GM21786 (cell line): ENCODE measurements around the gene BAX.
A peak's percentile ranks its signal among the peaks of the same experiment; 100 is the strongest.
"Not testable (repeated sequence)": the region's sequence is repeated elsewhere in the genome, so short reads cannot be mapped to it uniquely, and the experiment has no call there.

Experiments used
- ATAC-seq: cut with Tn5 transposase; IDR thresholded peaks from one replicate; pipeline ENCODE4 v1.9.1; 2021; ENCODE audit not compliant: unreplicated experiment

The BAX gene

GRCh38 chr19:48954595-48955307 is at the start of gene BAX:
Gene BAX (plus strand): TSS chr19:48954875. CDS start chr19:48954929, 54 bp downstream.
- peak; percentile 79 for ATAC-seq

GRCh38 chr19:48905664-48906063 is 49.0 kb upstream of the BAX start:
- ATAC-seq, result no peak

- ATAC-seq, result no peak
Observed at GRCh38 chr19:48906324-48906723, 48.4 kb upstream of the BAX start.

DNA sequence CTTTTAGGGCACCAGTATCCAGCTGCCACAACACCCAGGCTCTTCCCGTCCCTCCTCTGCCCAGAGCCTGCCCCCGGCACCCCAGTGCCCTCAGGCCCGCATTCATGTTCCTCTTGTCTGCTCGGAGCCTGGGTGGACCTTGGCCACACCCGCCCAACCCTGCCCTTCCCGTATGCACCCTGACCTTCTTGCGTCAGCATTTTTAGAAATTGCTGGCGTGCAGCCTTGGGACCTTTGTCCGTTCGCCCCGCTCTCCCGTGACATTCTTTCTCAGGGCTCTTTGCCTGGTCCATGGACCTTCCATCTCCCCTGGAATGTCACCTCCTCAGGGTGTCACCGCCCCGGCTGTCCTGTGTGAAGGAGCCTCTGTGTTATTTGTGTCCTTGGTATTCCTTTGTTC is 47.0 kb upstream of the BAX start:
- ATAC-seq, result no peak

DNA sequence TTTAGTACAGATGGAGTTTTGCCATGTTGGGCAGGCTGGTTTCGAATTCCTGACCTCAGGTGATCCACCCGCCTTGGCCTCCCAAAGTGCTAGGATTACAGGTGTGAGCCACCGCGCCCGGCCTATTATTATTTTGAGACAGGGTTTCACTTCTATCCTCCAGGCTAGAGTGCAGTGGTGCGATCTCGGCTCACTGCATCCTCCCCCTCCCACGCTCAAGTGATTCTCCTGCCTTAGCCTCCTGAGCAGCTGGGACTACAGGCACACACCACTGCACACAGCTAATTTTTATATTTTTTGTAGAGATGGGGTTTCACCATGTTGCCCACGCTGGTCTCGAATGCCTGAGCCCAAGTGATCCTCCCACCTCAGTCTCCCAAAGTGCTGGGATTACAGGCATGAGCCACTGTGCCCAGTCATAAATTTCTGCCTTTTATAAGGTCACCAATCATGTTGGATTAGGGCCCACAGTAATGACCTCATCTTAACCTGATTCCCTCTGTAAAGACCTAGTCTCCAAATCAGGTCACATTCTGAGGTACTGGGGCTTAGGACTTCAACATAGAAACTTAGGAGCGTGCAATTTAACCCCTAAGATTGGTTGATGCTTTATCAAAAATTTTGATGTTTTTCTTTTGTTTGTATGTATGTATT is 45.1 kb upstream of the BAX start:
- ATAC-seq, result not testable (repeated sequence)

DNA sequence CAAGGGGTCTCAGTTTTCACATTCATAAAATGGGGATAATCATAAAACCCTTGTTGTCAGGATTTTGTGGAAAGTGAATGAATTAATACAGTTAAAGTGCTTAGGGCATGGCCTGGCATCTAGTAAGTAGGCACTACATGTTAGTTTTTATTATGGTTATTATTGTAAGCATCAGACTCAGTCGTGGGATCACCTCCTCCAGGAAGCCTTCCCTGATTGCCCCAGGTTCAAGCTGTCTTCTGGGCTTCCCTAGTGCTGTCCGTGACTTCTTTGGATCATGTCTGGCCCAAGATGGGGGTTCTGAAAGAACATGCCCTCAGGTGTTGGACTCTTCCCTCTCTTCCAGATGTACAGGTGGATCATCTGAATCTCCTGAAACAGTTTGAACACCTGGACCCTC is 43.9 kb upstream of the BAX start:
- ATAC-seq, result no peak

- no peak for ATAC-seq
Observed at GRCh38 chr19:48913114-48913889, 41.4 kb upstream of the BAX start.

DNA sequence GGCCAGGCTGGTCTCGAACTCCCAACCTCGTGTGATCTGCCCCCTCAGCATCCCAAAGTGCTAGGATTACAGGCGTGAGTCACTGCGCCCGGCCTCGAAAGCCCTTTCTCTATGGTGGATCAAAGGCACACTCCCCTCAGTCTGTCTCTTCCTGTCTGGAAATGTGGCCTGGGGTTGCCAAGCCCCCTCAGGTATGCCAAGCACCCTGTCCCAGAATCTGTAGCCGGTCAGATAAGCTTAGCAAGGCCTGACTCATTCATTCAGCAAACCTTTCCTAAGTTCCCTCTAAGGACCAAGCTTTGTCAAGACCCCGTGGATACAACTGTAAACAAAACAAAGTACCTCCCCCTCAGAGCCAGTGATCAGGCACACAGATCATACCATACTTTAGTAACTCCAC is 40.5 kb upstream of the BAX start:
- no peak for ATAC-seq

DNA sequence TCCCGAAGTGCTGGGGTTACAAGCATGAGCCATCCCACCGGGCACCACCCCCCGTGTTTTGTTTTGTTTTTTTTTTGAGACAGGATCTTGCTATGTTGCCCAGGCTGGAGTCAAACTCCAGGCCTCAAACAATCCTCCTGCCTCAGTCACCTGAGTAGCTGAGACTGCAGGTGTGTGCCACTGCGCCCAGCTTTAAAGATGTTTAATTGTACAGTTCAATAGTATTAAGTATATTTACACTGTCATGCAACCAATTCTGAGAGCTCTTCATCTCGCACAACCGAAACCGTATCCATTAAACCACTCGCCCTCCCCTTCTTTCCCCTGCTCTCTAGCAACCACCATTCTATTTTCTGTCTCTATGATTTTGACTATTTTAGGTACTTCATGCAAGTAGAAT is 38.9 kb upstream of the BAX start:
- no peak for ATAC-seq

DNA sequence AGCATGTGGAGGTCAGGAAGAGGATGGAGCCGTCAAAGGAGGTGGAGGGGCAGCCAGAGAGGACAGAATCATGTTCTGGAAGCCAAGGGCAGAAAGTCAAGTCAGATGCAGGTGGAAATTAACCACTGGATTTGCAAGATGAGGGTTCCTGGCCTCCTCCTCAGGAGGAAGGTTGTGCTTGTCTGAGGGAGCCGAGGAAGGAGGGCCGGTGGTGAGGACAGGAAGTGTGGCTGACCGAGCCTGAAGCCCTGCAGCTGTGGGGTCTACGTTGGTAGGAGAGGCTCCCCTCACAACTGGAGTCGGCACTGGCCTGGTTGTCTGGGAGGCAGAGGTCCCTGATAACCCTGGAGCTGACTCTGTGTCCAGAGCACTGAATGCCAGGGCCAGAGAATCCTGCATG is 36.6 kb upstream of the BAX start:
- ATAC-seq, result no peak

- ATAC-seq, result no peak
Observed at GRCh38 chr19:48918801-48919247, 35.9 kb upstream of the BAX start.

- not testable (repeated sequence) for ATAC-seq
Observed at GRCh38 chr19:48919271-48919670, 35.4 kb upstream of the BAX start.

DNA sequence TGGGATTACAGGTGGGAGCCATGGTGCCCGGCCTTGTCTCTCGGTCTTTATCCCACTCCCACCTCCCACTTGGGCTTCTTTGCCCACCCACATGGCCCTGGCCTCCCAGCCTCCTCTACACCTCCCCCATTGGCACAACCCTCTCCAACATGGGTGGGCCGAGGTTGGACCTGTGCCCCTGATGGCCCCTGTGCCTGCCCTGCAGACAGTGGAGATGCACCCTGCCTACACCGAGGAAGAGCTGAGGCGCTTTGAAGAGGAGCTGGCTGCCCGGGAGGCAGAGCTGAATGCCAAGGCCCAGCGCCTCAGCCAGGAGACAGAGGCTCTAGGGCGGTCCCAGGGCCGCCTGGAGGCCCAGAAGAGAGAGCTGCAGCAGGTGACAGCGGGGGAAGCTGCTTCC is 33.7 kb upstream of the BAX start:
- ATAC-seq, result no peak

DNA sequence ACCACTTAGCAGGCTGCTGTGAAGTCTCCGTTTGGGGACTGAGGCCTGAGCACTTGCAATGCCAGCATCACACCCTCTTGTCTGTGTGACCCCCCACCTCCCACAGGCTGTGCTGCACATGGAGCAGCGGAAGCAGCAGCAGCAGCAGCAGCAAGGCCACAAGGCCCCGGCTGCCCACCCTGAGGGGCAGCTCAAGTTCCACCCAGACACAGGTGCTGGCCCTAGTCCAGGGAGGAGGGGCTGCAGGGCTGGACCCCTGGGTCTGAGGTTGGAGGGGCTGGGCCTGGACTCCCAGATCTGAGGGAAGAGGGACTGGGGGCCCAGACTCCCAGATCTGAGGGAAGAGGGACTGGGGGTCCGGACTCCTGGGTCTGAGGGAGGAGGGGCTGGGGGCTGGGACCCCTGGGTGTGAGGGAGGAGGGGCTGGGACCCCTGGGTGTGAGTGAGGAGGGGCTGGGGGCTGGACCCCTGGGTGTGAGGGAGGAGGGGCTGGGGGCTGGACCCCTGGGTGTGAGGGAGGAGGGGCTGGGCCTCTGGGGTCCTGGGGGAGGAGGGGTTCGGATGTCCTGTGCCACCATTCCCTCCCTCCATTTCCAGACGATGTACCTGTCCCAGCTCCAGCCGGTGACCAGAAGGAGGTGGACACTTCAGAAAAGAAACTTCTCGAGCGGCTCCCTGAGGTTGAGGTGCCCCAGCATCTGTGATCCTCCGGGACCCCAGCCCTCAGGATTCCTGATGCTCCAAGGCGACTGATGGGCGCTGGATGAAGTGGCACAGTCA is 32.8 kb upstream of the BAX start:
- no peak for ATAC-seq

DNA sequence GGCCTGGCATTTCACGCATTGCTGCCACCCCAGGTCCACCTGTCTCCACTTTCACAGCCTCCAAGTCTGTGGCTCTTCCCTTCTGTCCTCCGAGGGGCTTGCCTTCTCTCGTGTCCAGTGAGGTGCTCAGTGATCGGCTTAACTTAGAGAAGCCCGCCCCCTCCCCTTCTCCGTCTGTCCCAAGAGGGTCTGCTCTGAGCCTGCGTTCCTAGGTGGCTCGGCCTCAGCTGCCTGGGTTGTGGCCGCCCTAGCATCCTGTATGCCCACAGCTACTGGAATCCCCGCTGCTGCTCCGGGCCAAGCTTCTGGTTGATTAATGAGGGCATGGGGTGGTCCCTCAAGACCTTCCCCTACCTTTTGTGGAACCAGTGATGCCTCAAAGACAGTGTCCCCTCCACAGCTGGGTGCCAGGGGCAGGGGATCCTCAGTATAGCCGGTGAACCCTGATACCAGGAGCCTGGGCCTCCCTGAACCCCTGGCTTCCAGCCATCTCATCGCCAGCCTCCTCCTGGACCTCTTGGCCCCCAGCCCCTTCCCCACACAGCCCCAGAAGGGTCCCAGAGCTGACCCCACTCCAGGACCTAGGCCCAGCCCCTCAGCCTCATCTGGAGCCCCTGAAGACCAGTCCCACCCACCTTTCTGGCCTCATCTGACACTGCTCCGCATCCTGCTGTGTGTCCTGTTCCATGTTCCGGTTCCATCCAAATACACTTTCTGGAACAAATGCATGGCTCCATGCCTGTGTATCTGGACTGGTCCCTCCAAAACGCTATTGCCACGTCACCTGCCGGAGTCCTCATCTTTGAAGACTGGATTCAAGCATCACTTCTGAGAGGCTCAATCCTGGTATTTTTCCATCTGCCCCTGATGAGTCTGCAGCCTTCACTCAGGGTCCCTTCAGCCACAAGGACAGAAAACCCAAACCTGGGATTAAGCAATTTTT is 31.9 kb upstream of the BAX start:
- no peak for ATAC-seq

- no peak for ATAC-seq
Observed at GRCh38 chr19:48925240-48925843, 29.3 kb upstream of the BAX start.

DNA sequence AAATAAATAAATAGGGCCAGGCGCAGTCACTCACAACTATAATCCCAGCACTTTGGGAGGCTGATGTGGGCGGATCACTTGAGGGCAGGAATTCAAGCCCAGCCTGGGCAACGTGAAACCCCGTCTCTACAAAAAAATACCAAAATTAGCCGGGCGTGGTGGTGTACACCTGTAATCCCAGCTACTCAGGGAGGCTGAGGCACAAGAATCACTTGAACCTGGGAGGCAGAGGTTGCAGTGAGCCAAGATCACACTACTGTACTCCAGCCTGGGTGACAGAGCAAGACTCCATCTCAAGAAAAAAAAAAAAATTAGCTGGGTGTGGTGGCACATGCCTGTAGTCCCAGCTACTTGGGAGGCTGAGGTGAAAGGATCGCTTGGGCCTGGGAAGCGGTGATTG is 28.8 kb upstream of the BAX start:
- not testable (repeated sequence) for ATAC-seq

- ATAC-seq, result no peak
Observed at GRCh38 chr19:48926909-48927308, 27.8 kb upstream of the BAX start.

DNA sequence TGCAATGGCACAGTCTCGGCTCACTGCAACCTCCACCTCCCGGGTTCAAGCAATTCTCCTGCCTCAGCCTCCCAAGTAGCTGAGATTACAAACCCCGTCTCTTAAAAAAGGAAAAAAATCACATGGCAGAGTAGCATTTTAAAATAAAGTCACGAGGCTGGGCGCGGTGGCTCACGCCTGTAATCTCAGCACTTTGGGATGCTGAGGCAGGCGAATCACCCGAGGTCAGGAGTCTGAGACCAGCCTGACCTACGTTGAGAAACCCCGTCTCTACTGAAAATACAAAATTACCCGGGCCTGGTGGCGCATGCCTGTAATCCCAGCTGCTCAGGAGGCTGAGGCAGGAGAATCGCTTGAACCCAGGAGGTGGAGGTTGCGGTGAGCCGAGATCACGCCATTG is 27.0 kb upstream of the BAX start:
- ATAC-seq, result not testable (repeated sequence)
